ENCODE data around the gene SCAF8. TPM values are rescaled to one million over a fixed set of nuclear protein-coding genes. Genes with fewer than 3 reads are reported as not detected.

The SCAF8 gene
- total and polyA plus RNA-seq, 2 of the 8 experiments (the other 6 are each of a cell fraction or from before 2014, with no cell fraction given), result 20.3 to 46.3 TPM

DNA sequence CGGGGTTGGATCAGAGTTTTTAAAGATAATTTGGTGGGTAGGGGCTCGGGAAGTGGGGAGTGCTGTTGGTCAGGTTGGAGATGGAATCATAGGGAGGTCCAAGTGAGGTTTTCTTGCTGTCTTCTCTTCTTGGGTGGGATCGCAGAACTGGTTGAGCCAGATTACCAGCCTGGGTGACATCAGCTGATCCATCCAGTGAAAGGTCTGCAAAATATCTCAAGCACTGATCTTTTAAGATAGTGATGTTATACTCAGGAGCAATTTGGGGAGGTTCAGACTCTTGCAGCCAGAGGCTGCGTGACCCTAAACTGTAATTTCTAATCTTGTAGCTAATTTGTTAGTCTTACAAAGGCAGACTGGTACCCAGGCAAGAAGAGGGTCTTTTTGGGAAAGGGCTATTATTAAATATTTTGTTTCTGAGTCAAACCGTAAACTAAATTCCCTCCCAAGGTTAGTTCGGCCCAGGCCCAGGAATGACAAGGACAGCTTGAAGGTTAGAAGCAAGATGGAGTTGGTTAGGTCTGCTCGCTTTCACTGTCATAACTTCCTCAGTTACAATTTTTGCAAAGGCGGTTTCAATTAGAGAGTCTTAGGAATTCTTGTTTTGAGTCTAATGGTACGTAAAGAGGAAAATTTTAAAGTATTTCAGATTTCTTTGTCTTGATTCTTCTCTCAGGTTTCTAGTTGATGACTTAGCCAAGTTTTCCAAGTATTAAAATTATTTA is 53.1 kb downstream of the SCAF8 start (continued):
- no peak for TF ChIP-seq TAF1 (IDR thresholded peaks at IDR 0.05; ENCODE audit: low read depth, low read length)
- TF ChIP-seq TAF7 (optimal IDR thresholded peaks at IDR 0.05; ENCODE audit: borderline replicate concordance, low read depth, low read length), result no peak
- TF ChIP-seq HDAC2 (IDR thresholded peaks at IDR 0.05; ENCODE audit: borderline replicate concordance in 1 of 2, low read depth in 2 of 2, low read length in 2 of 2), result no peak
- no peak for TF ChIP-seq SP4 (IDR thresholded peaks at IDR 0.05; ENCODE audit: low read length)
- TF ChIP-seq TBP (IDR thresholded peaks at IDR 0.05; ENCODE audit: low read depth, low read length), result no peak
- TF ChIP-seq CBX5 (IDR thresholded peaks at IDR 0.05; ENCODE audit: low read depth, low read length), result no peak
- TF ChIP-seq SIX5 (IDR thresholded peaks at IDR 0.05; ENCODE audit: low read depth, low read length), result no peak
